GM13976 (cell line): Measurements from ENCODE around the gene GLS.

Experiments used
- DNase-seq: peaks from one replicate; pipeline ENCODE4 v3.0.0; 2012; ENCODE audit warnings: low spot score
- CTCF ChIP-seq: IDR thresholded peaks from 2 replicates; pipeline ENCODE4 v1.5.1; 2012; ENCODE audit warnings: borderline replicate concordance, mild to moderate bottlenecking; ENCODE audit not compliant: insufficient read depth; ENCODE audit errors: extremely low read depth, missing control alignments, control extremely low read depth
- in situ Hi-C: fragments of 300-500 bp; cut with MboI; formaldehyde crosslinking; loops from one replicate; pipeline ENCODE4 v1.12.0; 2022; ENCODE audit warnings: low sequenced_read_pairs, mixed read lengths, inconsistent platforms; ENCODE audit not compliant: unreplicated experiment

GLS gene

DNA sequence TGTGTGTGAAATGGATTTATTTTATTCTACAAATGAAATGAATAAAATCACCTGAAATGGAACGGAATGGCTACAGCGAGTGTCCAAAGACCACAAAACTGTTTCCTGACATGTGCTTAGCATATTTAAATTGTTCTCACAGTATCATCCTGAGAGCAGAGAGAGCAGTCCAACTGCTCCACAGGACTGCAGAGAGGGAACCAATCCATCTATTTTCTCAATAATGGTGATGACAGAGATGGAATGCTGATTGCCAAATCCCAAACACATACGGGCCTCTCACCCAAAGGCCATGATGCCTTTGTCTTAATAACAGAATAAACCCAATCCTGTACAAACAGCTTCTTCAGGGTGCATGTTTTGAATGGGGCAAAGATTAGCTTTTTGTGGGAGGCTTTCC, 92.2 kb downstream of the GLS start:
- DNase-seq = no peak
- in situ Hi-C loops = no loop called here
- no peak for TF ChIP-seq CTCF

GRCh38 chr2:190973262-190973661, 92.6 kb downstream of the GLS start:
- DNase-seq = peak; percentile 1
- in situ Hi-C loops = no loop called here
- no peak for TF ChIP-seq CTCF

DNA sequence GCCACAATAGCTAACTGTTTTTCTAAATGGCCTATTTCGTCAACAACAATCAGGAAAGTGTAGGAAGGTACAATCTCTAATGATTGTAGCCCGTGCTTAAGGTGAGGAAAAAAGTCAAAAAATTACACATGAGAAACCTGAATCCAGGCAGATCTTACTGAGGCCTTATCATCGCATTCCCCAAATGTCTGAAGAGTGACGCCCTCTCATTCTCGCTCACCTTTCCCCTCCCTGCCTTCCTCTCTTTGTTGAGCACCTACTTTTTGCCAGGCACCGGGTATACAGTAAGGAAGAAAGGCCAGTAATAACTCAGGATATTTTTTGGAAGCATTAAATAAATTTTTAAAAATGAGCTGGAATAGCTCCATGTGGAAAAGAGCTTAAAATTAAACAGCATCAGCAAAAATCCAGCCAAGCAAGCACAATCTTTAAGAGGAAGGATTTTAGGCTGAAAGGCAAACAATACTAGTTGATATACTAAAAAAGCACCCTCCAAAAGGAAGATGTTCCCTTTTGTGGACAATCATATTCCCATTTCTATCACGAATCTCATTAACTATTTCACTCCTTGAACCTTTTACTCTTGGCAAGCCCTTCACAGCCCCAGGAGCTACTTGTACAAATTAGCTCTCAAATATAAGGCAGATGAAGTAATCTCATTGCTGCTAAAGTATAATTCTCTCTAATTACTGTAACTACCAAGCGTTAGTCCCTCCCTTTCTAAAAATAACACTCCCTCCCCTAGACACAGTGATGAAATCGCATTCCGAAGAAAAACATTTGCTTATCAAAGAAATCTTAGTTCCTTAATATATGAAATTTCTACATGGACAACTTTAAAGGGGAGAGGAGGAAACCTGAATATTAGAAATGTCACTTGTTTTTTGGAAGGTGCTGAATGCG, 93.4 kb downstream of the GLS start:
- in situ Hi-C loops = no loop called here
- peak; percentile 3 for DNase-seq
- no peak for TF ChIP-seq CTCF

- TF ChIP-seq CTCF = no peak
- DNase-seq = no peak
- in situ Hi-C loops = no loop called here
Measured at GRCh38 chr2:190974629-190975361, 94.2 kb downstream of the GLS start.

DNA sequence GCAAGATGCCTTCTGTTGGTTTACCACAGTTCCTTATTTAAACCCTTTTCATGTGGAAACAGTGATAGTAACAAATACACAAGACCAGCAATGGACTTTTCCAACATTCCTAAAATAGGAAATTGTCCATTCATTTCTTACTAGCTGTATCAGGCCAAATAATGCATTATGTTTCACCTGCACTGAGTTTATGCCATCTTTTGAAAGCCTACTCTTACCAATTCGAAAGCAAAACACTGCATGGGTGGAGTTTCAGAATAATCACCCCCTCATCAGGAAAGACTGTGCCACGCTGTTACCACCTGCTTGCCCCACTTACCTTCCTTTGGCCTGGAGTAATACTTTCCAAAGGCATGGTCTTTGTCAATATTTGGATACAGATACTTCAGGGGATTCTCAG, 95.9 kb downstream of the GLS start:
- in situ Hi-C loops = no loop called here
- TF ChIP-seq CTCF = no peak

DNA sequence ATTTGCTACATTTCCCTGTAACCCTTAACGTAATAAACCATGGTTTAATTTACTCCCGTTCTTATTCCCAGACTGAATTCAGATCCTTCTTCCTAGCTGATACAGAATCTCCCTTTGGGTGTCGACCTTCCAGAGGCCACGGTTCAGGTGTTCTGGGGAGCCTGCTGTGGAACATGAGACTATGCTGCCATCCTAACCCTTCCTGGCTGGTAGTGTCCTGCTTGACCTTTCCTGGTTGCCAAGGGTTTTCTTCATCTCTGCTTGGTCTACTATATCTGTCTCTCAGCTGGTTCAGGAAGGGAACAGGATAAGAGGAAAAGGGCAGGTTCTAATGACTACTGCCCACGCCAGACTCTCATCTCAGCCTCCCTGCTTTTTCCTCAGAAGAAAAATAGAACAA, 96.9 kb downstream of the GLS start:
- no peak for TF ChIP-seq CTCF
- in situ Hi-C loops = no loop called here
- DNase-seq = no peak

More for the DNA sequence above, 95.9 kb downstream of the GLS start:
- no peak for DNase-seq
